ENCODE results near the gene DNAH14. TPM values are rescaled to one million over a fixed set of nuclear protein-coding genes. Genes with fewer than 3 reads are reported as not detected.
"Not testable (repeated sequence)": the region's sequence is repeated elsewhere in the genome, so short reads cannot be mapped to it uniquely, and the experiment has no call there.

Gene DNAH14
- total RNA-seq, 1 experiment from 2014 or later, result 47.0 TPM

DNA sequence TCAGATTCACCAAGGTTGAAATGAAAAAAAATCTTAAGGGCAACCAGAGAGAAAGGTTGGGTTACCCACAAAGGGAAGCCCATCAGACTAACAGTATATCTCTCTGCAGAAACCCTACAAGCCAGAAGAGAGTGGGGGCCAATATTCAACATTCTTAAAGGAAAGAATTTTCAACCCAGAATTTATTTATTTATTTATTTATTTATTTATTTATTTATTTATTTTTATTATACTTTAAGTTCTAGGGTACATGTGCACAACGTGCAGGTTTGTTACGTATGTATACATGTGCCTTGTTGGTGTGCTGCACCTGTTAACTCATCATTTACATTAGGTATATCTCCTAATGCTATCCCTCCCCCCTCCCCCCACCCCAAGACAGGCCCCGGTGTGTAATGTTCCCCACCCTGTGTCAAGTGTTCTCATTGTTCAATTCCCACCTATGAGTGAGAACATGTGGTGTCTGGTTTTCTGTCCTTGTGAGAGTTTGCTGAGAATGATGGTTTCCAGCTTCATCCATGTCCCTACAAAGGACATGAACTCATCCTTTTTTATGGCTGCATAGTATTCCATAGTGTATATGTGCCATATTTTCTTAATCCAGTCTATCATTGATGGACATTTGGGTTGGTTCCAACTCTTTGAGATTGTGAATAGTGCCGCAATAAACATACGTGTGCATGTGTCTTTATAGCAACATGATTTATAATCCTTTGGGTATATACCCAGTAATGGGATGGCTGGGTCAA, 282.4 kb downstream of the DNAH14 start:
- H3K9me3 ChIP-seq (ENCODE audit: control insufficient read depth, insufficient read depth, low read depth, low read length); in situ Hi-C loops (cut with HindIII; ENCODE audit: low pct_unique_long_range_greater_than_20kb, low sequenced_read_pairs); CTCF ChIA-PET; ATAC-seq; H3K27me3 ChIP-seq (ENCODE audit: control insufficient read depth, insufficient read depth, low read length); DNase-seq (ENCODE audit: low read depth, low spot score); H3K27ac ChIP-seq (ENCODE audit: low read length); BruUV-seq (replicated peaks); POLR2A ChIA-PET; intact Hi-C loops (cut with micrococcal nuclease; ENCODE audit: unreplicated experiment); H3K4me3 ChIP-seq (ENCODE audit: low read depth in 2 of 2, low read length in 2 of 2); H3K36me3 ChIP-seq (ENCODE audit: control insufficient read depth, insufficient read depth, low read length); H3K4me1 ChIP-seq (ENCODE audit: control insufficient read depth, insufficient read depth, low read length): not testable (repeated sequence)

DNA sequence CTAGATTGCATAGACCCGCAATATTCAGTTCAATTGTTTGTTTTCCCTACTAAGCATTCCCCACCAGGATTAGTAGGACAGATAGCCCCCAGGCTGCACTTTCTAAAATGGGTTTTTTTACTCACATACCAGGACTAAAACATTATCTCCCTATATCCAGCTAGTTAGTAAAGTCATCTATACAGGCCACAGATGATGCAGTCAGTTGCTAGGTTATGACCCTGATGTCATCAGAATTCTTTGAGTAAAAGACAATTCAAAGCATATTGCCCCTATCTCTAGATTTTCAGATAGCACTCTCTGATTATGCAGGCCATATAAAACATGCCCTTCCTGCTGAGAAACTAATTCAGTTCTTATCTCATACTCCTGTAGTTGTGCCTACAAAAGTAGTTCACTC, 294.8 kb downstream of the DNAH14 start:
- DNase-seq (ENCODE audit: low read depth, low spot score) (no peak), ATAC-seq (no peak)
- Histone ChIP-seq H3K27me3 (ENCODE audit: control insufficient read depth, insufficient read depth, low read length) (no peaks in the 10 kb centered on the region), H3K9me3 (ENCODE audit: control insufficient read depth, insufficient read depth, low read depth, low read length) (no peaks in the 10 kb centered on the region), H3K4me1 (ENCODE audit: control insufficient read depth, insufficient read depth, low read length) (no peaks in the 10 kb centered on the region), H3K27ac (ENCODE audit: low read length) (no peak overlapping the region), H3K36me3 (ENCODE audit: control insufficient read depth, insufficient read depth, low read length) (no peaks in the 10 kb centered on the region), H3K4me3 (ENCODE audit: low read depth in 2 of 2, low read length in 2 of 2) (no peak overlapping the region)
- in situ Hi-C loops (cut with HindIII; ENCODE audit: low pct_unique_long_range_greater_than_20kb, low sequenced_read_pairs) (no loop called here), intact Hi-C loops (cut with micrococcal nuclease; ENCODE audit: unreplicated experiment) (no loop called here)
- BruUV-seq (replicated peaks), result no TSS peak
- TF ChIP-seq, protein P1, sequence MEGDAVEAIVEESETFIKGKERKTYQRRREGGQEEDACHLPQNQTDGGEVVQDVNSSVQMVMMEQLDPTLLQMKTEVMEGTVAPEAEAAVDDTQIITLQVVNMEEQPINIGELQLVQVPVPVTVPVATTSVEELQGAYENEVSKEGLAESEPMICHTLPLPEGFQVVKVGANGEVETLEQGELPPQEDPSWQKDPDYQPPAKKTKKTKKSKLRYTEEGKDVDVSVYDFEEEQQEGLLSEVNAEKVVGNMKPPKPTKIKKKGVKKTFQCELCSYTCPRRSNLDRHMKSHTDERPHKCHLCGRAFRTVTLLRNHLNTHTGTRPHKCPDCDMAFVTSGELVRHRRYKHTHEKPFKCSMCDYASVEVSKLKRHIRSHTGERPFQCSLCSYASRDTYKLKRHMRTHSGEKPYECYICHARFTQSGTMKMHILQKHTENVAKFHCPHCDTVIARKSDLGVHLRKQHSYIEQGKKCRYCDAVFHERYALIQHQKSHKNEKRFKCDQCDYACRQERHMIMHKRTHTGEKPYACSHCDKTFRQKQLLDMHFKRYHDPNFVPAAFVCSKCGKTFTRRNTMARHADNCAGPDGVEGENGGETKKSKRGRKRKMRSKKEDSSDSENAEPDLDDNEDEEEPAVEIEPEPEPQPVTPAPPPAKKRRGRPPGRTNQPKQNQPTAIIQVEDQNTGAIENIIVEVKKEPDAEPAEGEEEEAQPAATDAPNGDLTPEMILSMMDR (IDR thresholded peaks at IDR 0.05), result no peak
- TF ChIP-seq POLR2AphosphoS5 (IDR thresholded peaks at IDR 0.05; ENCODE audit: low read depth, low read length), result no peak
- TF ChIP-seq TCF7L2 (IDR thresholded peaks at IDR 0.05; ENCODE audit: low read depth, low read length), result no peak
- TF ChIP-seq, protein P2, sequence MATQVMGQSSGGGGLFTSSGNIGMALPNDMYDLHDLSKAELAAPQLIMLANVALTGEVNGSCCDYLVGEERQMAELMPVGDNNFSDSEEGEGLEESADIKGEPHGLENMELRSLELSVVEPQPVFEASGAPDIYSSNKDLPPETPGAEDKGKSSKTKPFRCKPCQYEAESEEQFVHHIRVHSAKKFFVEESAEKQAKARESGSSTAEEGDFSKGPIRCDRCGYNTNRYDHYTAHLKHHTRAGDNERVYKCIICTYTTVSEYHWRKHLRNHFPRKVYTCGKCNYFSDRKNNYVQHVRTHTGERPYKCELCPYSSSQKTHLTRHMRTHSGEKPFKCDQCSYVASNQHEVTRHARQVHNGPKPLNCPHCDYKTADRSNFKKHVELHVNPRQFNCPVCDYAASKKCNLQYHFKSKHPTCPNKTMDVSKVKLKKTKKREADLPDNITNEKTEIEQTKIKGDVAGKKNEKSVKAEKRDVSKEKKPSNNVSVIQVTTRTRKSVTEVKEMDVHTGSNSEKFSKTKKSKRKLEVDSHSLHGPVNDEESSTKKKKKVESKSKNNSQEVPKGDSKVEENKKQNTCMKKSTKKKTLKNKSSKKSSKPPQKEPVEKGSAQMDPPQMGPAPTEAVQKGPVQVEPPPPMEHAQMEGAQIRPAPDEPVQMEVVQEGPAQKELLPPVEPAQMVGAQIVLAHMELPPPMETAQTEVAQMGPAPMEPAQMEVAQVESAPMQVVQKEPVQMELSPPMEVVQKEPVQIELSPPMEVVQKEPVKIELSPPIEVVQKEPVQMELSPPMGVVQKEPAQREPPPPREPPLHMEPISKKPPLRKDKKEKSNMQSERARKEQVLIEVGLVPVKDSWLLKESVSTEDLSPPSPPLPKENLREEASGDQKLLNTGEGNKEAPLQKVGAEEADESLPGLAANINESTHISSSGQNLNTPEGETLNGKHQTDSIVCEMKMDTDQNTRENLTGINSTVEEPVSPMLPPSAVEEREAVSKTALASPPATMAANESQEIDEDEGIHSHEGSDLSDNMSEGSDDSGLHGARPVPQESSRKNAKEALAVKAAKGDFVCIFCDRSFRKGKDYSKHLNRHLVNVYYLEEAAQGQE (IDR thresholded peaks at IDR 0.05; ENCODE audit: insufficient read depth in 1 of 2, low read depth in 2 of 2, low read length in 1 of 2), result no peak
- TF ChIP-seq SIN3A (IDR thresholded peaks at IDR 0.05; ENCODE audit: borderline replicate concordance, insufficient read depth, low read depth, low read length), result no peak
- ChIA-PET CTCF (no interaction called here), POLR2A (no interaction called here)

DNA sequence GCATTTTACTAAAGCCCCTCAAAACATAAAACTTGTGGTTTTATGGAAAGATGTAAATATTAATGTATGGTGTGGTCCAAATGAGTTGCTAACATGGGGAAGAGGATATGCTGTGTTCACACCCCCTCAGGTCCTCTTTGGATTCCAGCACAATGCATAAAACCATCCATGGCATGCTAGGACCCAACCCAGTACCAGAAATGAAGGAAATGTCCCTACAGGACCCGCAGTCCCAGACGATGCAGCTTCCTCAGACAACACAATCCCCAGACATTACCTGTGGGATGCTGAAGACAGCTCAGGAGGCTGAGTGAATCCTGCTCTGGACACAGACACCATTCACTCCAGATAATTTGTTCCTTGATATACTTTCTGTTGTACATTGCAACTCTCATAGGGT, 296.2 kb downstream of the DNAH14 start:
- H3K27me3 ChIP-seq (ENCODE audit: control insufficient read depth, insufficient read depth, low read length), result no peaks in the 10 kb centered on the region
- POLR2A ChIA-PET, result no interaction called here
- H3K27ac ChIP-seq (ENCODE audit: low read length), result no peak overlapping the region
- in situ Hi-C loops (cut with HindIII; ENCODE audit: low pct_unique_long_range_greater_than_20kb, low sequenced_read_pairs) (no loop called here), intact Hi-C loops (cut with micrococcal nuclease; ENCODE audit: unreplicated experiment) (no loop called here)
- ATAC-seq (no peak), DNase-seq (ENCODE audit: low read depth, low spot score) (no peak)
- H3K9me3 ChIP-seq (ENCODE audit: control insufficient read depth, insufficient read depth, low read depth, low read length), result no peaks in the 10 kb centered on the region
- CTCF ChIA-PET, result no interaction called here
- H3K4me1 ChIP-seq (ENCODE audit: control insufficient read depth, insufficient read depth, low read length), result peaks cover 3% of the 10 kb centered on the region; the same call in 1 of the 2 replicates
- H3K4me3 ChIP-seq (ENCODE audit: low read depth in 2 of 2, low read length in 2 of 2), result no peak overlapping the region
- no peaks in the 10 kb centered on the region for H3K36me3 ChIP-seq (ENCODE audit: control insufficient read depth, insufficient read depth, low read length)
- no TSS peak for BruUV-seq (replicated peaks)
- TF ChIP-seq SIN3A (IDR thresholded peaks at IDR 0.05; ENCODE audit: borderline replicate concordance, insufficient read depth, low read depth, low read length) (no peak), POLR2AphosphoS5 (IDR thresholded peaks at IDR 0.05; ENCODE audit: low read depth, low read length) (no peak), TCF7L2 (IDR thresholded peaks at IDR 0.05; ENCODE audit: low read depth, low read length) (no peak)
- TF ChIP-seq, protein P2 (IDR thresholded peaks at IDR 0.05; ENCODE audit: insufficient read depth in 1 of 2, low read depth in 2 of 2, low read length in 1 of 2), result no peak
- TF ChIP-seq, protein P1 (IDR thresholded peaks at IDR 0.05), result no peak

Data from Panc1 (cell line).